Measurements from ENCODE around the gene MED23.

DNA sequence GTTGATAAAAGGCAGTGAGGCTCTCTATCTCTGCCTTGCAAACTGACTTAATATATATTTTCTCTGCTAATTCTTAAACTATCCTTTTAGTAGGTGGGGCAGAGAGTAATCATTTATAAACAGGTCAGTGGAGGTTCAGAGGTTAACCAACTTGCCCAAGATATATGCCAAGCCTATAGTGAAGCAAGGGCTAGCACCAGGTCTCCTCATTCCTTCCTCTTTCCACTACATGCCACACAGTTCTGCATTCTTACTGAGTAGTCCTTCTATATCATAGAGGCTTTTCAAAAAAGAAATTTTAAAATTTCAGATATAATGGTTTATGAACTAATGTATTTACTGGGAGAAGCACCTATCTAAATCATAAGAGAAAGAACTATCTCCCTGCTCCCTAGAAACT, 46.5 kb downstream of the MED23 start:
- TF ChIP-seq CTCF (conservative IDR thresholded peaks at IDR 0.05; ENCODE audit: low read depth in 2 of 2) (no peak), EZH2phosphoT487 (IDR thresholded peaks at IDR 0.05; ENCODE audit: unreplicated experiment) (no peak), EZH2 (IDR thresholded peaks at IDR 0.05; ENCODE audit: low read depth, unreplicated experiment) (no peak)
